ENCODE measurements around the gene NPLOC4.

NPLOC4 gene

DNA sequence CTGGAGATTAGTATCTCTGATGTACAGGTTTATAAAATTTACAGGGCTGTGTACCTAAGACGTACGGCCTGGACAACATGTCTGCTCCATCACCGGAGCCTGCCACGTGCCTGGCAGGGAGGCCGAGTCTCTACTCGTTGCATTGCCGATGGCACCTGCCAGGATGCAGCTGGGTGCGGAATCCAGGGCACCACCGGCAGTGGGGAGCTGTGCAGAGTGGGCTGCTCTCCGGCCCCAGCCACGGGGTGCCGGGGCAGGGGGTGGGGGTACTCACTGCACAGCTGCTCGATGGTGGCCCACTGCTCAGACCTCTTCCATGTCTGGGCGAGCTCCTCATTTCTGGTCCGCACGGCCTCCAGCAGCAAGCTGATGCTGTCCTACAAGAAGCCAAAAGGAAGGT lies 71.7 kb downstream of the NPLOC4 start:
- no peak for DNase-seq (ENCODE audit: low read depth)

DNA sequence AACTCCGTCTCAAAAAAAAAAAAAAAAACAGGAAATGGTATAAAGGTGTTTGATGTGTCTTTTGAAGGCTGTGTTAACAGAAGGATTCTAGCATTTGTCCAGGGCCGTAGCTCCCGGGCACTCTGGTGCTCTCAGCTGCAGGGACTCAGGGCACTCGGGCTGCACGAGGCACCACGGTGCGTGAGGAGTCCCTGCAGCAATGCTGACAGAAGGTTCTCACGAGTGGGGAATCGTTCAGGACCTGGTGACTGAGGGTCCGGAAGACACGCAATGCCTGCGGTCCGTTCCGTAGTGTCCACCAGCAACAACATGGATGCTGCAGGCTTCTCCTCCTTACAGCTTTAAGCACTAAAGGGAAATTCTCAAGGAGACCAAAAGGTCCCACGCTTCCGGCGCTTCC lies 72.1 kb downstream of the NPLOC4 start:
- no peak for DNase-seq (ENCODE audit: low read depth)

DNA sequence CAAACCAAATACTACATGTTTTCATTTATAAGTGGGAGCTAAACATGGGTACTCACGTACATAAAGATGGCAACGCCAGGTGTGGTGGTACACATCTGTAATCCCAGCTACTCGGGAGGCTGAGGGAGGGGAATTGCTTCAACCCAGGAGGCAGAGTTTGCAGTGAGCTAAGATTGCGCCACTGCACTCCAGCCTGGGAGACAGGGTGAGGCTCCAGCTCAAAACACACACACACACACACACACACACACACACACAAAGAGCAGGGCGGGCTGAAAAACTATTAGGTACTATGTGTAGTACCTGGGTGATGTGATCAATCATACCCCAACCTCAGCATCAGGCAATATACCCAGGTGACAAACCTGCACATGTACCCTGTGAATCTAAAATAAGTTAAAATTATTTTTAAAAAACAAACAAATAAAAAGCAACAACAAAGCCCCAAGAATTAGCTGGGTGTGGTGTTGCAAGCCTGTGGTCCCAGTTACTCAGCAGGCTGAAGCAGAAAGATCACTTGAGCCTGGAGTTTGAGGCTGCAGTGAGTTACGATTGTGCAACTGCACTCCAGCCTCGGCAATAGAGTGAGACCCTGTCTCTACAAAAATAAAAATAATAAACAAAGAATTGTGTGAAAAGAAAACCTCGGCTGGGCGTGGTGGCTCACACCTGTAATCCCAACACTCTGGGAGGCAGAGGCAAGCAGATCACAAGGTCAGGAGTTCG lies 72.9 kb downstream of the NPLOC4 start:
- no peak for DNase-seq (ENCODE audit: low read depth)

DNA sequence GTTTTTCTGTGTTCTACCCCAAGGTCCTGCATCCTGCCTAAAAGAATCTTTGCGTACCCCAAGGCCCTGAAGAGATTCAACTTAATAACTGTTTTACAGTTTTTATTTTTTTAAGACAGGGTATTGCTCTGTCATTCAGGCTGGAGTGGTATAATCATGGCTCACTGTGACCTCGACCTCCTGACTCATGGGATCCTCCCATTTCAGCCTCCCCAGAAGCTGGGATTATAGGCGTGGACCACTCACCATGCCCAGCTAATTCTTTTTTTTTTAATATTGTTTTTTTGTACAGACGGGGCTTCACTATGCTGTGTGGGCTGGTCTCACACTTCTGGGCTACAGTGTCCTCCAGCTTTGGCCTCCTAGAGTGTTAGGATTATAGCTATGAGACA lies 75.4 kb downstream of the NPLOC4 start:
- no peak for DNase-seq (ENCODE audit: low read depth)

- no peak for DNase-seq (ENCODE audit: low read depth)
These were observed 77.7 kb downstream of the NPLOC4 start for GRCh38 chr17:81558941-81559806.

GRCh38 chr17:81558115-81558468 lies 78.8 kb downstream of the NPLOC4 start:
- no peak for DNase-seq (ENCODE audit: low read depth)

DNA sequence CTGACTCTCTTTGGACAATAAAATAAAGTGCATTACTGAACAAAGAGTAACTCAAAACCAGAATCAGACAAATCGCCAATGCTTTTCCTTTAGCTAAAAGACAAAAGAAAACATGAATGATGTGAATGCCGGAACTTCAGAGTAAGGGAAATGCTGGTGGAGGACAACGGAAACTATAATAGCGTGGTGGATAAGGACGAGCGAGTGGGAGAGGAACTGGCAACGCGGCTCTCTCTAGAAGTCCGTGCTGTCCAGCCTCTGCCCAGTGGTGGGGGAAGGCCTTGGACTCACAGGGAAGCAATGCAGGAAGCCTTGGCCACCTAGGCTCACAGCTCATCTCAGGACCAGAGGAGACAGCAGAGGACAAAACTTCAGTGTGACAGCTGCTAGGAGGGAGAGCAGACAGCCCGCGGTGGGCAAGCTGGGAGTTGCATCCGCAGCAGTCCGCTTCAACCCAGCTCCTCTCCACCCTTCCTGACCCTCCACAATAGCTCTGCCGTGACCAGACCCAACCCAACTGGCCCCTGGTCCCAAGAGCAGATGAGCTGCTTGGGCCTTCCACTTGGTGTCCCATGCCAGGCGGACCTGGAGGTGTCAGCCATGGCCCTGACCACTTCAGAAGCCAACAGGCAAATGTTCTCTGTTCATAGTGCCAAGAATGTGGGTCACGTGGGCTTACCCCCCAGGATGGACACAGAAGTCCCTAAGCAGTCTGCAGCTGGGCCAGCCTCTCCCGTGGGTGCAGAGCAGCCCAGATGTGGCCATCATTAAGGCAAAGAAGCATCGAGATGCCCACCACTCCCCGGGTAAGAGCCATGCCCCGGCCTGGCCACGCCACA lies 79.4 kb downstream of the NPLOC4 start:
- no peak for DNase-seq (ENCODE audit: low read depth)

DNA sequence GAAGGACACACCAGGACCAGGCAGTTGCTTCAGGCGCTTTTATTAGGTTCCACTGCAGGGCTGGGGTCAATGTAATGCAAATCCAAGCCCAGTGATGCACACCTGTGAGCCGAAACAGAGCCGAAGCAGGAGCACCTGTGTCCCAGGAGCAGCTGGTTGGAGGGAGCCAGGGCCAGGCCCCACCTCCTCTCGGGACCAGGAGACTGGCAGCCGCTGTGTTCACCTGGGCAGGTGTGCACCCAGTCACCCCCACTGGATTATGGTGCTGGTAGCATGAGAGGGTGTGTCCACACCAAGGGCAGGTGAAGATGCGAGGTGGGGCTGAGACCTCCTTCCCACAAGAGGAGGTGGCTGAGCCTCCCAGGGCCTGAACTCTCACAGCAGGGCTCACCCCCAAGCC lies 80.0 kb downstream of the NPLOC4 start:
- DNase-seq (ENCODE audit: low read depth) = no peak

GRCh38 chr17:81556175-81556691 lies 80.7 kb downstream of the NPLOC4 start:
- DNase-seq (ENCODE audit: low read depth) = no peak

GRCh38 chr17:81553616-81554181 lies 83.2 kb downstream of the NPLOC4 start:
- DNase-seq (ENCODE audit: low read depth) = no peak

GRCh38 chr17:81553018-81553615 lies 83.8 kb downstream of the NPLOC4 start:
- DNase-seq (ENCODE audit: low read depth) = peak; percentile 74

DNA sequence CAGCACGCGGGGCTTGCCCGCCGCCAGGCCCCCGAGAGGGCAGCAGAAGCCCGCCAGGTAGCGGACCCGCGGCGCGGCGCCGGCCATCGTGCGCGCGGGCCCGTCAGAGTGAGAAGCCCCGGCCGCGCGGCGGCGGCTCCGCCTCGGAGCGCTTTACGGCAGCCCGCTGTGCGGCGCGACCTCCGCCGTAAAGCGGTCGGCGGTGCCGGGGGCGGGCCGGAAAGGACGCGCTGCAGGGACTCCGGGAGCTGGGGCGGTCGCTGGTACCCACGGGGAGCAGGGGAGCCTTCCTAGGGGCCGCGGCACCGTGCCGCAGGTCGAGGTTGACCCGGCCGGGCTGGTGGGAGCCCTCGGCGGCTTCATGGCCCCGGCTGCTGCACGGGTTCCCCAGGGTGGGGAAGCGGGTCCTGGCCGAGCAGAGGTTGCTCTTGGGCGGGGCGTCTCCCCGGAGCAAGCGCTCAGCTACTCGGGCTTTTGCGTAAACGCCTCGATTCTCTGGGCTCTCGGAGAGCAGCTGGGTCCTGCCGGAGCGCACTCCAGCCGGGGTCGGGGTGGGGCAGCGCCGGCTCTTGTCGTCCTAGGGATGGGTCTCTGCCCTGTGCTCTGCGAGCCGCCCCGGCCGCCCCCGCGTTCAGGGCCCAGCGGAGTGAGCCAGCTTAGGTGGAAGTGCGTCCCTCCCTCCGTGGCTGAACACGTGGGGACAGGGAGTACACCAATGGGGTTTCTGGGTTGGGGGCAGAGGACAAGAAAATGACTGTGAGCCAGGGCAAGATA lies 84.5 kb downstream of the NPLOC4 start, which contains the start of gene FAAP100:
TSS of gene FAAP100 (minus strand) at position 110 of the 774 bp plus-strand sequence. CDS start at position 87, 23 bp downstream.
- DNase-seq (ENCODE audit: low read depth) = peak; percentile 88

- no peak for DNase-seq (ENCODE audit: low read depth)
These were observed 85.3 kb downstream of the NPLOC4 start for GRCh38 chr17:81551458-81552243.

- no peak for DNase-seq (ENCODE audit: low read depth)
These were observed 86.0 kb downstream of the NPLOC4 start for GRCh38 chr17:81550830-81551457.

DNA sequence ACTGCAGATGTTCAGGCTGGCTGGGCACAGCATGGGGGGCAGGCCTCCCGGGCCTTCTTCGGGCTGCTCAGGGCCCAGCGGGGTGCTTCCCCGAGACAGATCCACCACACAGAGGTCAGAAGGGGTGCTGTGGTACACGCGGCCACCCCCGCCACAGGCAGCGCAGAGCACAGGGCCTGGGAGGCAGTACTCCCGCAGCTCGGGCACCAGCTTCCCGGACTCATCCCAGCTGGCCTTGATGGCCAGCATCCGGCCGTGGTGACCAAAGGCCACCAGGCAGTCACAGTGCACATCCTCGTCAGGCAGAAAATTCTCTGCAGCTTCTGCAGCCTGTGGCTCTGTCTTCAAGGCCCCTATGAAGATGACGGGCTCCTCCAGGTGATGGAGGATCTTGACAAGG lies 86.6 kb downstream of the NPLOC4 start:
- DNase-seq (ENCODE audit: low read depth) = no peak

DNA sequence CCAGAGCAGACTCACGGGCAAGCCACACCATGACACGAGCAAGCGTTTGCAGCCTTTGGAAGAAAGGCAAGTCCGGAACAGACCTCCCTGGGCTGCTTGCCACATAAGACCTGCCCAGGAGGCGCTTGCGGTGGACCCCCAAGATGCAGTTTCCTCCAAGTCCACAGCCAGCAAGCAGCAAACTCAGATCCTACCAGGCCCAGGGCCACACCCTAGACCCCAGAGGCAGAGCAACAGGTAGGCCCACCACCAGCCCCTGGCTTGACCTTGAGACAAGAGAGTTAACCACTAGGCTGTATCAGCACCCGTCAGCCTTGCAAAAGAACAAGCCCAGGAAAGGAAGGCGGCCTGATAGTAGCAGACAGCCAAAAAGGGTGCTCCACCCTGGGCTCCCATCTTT lies 87.1 kb downstream of the NPLOC4 start:
- no peak for DNase-seq (ENCODE audit: low read depth)

- DNase-seq (ENCODE audit: low read depth) = no peak
These were observed 87.8 kb downstream of the NPLOC4 start for GRCh38 chr17:81549031-81549557.

DNA sequence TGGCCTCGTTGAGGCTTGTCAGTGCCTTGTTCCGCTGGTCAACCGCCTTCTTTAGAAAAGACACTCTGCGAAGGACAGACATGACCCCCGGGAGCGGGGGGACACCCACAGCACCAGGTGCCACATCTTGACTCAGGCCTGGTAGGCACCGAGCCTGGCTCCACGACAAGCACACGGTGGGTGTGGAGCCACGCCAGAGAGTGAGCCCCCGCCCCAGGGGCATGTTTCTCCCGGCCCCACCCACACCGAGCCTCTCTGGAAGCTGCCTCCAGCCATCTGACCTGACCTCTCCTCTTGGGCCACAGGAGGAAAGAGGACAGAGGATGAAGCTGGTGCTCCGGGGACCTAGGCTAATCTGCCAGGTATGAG lies 89.3 kb downstream of the NPLOC4 start:
- DNase-seq (ENCODE audit: low read depth) = no peak
